COR-L47 (cell line): ENCODE measurements around the gene MYO5B.
A peak's percentile ranks its signal among the peaks of the same experiment; 100 is the strongest.

Source experiments
- DNase-seq: peaks from one replicate; lab custom pipeline; 2025; lab: John Stamatoyannopoulos, UW

Gene MYO5B

DNA sequence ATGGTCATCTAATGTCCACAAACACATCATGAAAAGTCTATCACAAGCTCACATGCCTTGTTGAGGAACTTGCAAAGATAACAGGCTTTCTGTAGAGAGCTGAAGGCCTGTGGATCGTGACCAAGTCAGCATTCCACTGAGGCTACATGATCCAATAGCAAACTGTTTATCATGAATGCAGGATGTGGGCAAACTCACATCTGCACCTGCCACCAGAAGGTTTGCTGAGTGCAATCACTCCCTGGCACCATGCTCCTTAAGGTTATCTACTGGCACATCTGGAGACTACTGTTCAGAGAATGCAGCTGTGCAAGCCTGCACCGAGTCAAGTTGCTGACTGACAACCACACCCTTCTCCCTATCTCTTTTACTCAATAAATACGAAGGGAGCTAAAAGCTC lies 314.3 kb downstream of the MYO5B start:
- no peak for DNase-seq

DNA sequence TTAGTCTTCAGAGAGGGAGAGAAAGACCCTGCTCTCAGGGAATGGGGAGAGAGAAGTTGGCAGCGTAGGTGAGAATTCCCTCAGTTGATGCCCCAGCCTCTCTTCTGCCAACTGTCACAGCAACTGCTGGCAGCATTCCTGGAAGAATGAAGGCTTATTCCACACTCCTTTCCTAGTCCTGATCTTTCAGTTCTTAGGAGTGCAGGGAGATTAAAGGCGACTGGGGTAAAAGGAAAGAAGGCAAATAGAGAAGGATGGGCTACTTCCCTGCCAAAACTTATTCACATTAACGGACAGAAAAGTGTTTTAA lies 315.7 kb downstream of the MYO5B start:
- no peak for DNase-seq

DNA sequence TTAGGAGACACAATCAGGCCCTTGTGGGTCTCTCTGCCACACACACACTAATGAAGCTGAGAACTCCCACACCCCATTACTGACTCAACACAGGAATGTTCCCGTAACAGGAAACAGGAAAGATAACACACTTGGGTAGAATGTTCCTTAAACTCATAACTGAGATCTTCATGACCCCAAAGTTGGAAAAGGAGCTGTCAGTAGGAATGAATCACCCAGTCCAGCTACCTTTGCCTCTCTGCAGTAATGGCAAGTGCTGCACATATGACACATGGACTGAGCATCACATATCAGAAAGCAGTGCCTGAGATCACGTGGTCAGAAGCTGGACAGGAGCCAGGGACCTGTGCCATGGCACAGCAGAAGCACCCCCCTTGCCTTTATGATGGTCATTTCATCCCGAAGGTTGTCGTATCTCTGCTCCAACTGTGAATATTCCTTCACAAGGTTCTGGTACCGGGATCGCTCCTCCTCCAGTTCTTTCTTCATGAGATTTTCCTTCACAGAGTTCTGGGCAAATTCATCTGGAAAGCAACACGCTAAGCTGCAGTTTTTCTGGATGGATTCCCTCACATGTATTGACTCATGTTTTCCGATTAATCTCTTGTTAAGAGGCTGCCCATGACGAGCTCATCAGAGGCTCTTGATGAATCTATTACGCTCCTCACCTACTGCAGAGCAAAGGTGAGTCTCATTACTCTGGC lies 316.2 kb downstream of the MYO5B start:
- DNase-seq, result no peak

DNA sequence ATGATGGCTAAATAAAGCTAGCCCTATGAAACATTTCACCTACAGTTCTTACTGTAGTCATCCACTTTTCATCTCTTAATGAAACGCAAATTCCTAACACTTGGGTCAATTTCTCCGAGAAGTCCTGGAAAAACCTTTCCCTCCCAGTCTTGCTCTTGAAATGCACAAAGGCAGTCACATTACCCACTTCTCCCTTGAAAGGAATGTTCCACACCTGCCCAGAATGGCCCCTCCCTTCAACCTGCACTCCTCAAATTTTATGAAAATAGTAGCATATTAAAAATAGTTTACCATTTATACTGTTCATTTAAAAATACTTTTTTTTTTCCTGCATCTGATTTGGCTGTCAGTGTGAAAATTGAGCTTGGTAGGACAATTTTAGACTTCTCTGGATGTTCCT lies 316.9 kb downstream of the MYO5B start:
- no peak for DNase-seq

DNA sequence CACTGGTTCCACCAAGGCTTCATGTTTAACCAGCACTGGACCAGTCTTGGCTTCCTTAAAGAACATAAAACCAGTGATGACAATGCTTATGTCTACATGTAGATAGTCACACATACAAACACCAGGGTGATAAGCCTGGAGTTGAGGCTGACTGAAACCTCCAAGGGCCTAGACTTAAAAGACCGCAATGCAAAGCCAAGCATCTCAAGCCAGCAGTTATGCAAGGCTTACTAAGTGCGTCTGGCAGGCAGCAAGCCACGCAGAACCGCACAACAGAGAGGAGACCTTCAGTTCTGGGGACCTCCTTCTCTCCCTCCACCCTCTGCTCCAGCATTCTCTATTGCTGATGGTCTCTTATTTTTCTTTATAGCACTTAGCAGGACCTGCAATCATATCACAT lies 318.4 kb downstream of the MYO5B start:
- no peak for DNase-seq

DNA sequence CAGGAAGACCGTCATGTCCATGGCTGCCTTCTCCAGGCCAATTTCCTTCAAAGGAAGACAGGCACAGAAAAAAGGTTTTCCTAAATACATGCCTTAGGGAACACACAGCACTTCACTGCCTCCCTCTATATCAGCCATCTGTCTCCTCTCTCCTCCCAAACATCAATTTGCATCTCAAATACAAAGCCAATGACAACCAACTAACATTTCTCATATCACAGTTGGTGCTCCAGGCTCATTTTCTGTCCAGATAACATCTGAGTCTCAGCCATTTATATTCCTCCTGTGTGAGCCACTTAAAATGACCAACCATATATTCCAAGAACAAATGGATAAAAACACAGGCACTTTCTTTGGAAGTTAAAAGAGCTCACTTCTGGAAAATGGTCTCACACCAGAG lies 319.2 kb downstream of the MYO5B start:
- no peak for DNase-seq

DNA sequence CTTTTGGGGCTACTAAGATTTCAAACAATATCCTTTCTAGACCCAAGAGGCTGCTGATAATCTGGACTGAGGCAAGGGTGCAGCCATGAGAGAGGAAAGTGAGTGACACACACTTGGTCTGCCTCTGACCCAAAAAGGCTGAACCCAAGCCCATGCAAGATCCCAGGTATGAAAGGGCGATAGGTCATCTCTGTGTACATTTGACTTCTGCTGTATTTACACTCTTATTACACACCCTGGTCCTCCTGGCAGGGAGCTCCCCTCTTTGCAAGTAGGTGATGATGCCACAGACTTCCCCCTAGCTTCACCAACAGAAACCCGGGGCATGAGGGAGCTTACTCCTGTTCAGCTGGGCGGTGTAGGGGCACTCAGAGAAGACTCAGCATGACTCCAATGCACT lies 319.8 kb downstream of the MYO5B start:
- no peak for DNase-seq

DNA sequence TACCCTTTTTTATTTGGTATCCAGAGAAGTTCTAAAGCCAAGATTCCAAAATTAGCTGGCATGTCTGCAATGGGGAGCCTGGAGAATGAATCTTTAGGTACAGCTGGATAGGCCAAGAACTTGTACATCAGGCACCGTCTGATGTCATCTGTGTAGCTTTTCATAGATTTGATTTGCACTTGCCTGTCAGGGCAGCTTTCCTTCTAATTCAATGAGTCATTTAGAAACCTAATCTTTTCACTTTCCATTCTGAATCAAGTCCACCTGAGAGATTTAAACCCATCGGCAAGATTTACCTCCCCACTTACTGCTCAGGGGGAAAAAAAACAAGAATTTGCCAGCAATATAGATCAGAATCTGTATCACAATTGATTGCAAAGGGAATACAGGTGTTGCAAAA lies 320.7 kb downstream of the MYO5B start:
- no peak for DNase-seq

DNA sequence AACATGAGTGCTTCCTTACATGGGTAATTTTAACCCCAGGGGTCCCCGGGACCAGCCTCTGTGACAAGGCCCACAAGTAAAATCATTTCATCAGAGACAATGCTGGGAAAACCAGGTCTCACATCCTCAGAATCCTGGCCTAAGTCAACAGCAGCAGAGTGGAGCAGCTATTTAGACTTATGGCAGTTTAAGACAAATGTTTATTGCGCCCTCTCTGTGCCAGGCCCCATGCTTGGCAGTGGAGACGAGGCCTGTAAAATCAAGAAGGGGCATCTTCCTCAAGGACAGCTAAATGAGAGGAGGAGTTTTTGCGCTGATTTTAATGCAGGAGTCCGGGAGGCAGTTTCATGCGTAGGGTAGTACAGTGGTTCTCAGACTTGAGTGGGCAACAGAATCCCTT lies 325.6 kb downstream of the MYO5B start:
- no peak for DNase-seq

DNA sequence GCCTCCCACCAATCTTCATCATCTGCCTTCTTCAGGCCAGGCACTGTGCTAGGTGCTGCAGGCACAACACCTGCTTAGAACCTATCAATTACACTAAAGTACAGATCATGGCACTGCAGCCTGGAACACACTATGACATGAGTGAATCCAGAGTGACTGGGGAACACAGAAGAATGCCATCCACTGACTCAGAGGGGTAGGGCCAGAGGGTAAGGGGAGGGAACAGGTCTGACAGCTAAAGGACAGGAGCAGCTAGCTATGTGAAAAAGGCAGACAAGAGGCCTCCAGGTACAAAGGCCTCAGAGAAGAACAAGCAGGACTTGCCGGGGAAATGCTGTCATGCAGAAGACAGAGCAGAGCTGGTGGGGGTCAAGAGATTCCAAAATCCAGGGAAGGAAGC lies 328.3 kb downstream of the MYO5B start:
- no peak for DNase-seq

DNA sequence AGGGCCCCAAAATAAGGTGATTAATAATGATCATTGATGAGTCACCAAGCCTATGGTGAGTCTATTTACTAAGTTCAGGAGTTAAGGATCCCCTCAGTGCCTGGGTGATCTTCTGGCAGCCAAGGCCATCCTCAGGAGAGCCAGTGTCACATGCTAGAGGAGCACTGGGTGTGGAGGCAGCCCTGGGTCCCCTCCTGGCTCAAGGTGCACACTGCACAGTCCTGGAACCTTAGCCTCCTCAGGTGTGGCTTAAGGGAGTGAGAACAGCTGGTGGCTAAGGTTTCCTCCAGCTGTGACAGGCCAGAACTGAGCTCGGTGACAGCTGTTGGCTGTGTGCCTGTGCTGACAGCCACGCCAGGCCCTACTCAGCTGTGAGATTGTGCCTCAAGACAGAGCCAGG lies 329.5 kb downstream of the MYO5B start:
- peak; percentile 53 for DNase-seq

DNA sequence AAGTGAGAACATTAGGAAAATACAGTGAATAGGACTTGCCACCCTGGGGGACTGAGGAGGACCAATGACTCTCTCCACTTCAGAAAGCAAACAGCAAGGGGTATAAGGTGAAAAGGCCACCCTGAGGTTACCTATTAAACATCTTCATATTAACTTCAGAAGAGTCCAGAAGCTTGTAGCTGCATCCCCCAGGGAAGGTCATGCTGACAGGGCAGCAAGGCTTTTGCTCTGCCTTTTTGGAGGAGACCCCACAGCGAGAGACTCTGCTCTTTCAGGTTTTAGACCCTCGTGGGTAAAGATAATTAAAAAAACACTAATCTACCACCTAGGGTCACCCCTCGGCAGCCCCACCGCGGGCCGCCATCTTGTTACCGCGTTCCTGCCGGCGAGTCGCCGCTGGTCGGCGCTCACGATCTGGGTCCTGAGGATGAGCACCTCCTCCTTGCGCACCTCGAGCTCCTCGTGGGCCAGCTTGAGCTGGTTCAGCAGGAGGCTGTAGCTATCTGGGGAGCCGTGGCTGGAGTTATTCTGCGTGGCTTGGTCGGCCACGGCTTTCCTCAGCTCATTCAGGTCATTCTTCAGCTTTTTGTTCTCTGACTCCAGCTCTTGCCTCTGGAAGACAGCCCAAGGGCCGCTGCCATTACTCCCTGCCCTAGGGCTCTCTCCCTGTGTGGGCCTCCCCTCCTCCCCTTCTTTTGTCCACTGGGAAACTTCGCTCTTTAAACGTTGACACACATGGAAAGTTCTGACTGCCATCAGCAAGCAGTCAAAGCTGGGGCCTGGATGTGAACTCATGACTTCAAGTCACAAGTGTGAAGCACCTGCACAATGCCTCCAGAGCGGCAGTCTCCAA lies 331.0 kb downstream of the MYO5B start:
- DNase-seq, result no peak

DNA sequence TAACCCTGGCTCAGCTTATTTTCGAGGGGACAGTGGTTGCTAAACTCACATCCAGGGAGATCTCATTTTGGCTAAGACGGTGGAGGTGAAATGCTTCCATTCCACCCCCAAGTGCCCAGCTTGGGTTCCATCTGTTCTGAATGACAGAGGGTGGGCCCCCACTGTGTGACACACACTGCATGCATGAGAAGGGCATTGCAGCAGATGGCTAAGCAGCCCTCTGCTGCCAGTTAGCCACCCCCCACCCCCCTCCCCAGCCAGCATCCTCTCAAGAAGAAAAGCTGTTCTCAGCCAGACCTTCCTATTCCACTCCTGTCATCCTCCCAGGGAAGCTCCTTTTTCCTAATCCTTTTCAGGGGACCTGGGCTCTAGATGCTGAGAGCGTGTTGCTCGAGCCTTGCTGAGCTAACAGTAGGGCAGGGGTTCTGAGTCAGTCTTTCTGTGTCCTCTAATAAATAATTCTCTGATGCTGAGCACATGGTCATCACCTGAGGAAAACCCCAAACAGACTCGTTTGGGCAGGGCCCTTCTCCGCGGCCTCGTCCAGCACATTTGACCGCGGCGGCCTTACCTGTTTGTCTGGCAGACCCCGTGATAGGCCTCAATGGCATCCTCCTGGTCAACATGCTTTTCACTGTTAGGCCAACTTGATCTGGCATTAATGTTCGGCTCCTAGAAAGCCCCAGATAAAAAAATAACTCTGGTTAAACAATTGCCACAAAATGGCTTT lies 332.1 kb downstream of the MYO5B start:
- no peak for DNase-seq

DNA sequence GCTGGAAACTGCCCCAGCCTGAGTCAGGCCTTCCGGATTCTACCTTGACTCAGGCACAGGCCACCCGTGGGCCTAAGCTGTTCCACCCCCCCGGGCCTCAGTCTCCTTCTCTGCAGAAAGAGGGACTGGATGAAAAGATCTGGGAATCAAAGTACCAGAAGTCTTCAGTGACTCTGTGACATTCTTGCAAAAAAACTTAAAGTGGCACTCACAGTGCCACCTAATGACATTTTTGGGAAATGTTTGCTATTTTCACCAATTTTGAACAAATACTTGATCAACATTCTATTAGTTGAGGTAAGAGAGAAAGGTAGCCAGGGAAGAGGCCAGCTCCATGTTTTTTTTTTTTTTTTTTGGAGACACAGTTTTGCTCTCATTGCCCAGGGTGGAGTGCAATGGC lies 333.3 kb downstream of the MYO5B start:
- DNase-seq, result no peak

DNA sequence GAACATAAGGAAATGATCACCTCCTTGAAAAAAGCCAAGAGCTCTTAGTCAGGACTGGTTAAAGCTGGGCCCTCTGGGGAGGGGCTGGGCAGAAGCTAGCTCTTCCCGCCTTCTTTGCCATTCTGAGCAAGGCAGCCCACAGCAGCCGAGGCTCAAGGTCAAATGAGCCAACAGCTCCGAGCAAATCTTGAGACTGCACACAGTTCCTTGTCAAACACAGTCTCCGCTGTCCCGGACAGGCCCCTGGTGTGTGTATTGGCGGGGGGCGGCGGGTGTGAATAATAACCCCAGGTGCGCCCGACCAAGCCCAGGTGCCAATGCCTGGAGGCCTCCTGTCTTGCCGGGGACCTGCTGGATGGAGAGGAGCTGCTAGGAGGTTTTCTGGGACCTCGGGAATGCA lies 335.2 kb downstream of the MYO5B start:
- DNase-seq, result no peak

DNA sequence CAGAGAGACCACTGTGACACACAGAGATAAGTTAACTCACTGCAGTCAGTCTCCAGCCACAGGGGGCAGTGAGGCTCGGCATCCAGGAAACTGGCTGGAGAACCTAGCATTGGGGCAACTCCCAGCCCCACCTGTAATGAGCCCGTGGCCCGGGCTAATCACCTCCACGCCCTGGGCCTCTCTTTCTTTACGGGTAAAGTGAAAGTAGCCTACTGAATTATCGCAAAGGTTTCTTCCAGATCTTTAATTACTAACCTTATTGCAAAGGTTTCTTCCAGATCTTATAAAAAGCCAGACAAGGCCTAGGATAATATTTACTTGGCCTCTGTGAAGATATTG lies 336.0 kb downstream of the MYO5B start:
- DNase-seq, result no peak

DNA sequence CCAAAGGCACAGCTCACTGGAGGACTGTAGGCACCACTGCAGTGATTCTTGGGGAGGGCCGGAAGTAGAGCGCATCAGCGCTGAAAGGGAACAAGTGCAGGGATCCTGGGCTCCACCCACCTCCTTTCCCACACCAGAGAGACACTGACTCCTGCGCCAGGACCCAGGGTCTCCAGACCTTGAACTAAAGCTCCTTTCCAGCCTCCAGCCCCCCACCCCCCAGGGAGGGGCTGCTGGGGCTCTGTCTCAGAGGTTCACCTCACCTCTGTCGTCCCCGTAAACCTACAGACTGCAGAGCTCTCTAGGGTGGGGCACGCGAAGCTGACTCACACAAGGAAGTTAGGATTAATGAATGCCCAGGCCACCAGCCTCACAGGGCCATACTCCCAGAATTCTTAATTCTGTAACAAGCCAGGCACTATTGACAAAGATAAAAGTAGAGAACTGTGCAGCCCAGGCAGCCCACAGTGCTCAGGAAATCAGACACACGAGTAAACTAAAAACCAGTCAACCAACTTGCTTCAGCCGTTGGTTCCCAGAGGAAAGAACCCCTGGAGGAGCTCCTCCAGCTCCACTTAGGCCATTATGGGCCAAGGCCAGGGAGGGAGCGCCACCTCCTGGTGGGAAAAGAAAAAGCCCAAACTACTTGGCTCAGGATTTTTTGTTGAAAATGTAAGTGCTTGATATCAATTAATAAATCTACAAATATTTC lies 336.5 kb downstream of the MYO5B start:
- peak; percentile 72 for DNase-seq

DNA sequence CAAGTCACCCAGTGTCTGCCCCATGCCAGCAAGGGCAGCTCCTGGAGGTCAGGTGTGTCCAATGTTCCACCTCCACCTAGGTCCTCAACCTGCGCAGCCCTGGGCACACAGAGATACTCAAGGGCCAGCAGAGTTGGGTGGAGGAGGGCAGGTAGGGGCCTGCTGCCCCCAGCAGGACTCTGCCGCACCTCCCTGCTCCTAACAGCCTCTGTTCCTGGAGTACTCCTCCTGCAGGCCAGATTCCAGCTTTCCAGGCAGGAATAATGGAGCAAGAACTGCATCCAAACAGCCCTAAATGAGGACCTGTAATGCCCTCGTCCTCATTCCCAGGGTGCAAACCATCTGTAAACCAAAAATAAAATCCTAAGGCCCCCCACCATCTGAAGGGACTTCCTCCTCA lies 337.2 kb downstream of the MYO5B start:
- DNase-seq, result no peak

DNA sequence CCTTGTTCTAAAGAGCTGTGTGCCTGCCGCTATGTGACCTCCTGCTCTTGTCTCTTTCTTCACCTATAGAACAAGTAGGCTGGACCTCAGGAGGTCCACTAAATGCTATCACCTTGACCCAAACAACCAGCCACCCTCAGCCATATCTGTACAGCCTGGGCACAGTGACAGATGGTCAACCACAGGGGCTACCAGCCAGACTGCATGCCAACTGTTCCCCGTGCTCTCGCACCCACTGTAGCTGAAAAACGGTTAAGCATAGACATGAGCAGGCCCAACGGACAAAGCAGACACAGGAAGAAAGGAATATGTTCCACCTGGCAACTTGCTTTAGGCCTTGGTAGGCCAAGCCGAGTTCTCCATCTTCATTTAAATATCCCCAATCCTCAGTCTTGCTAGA lies 338.5 kb downstream of the MYO5B start:
- no peak for DNase-seq

DNA sequence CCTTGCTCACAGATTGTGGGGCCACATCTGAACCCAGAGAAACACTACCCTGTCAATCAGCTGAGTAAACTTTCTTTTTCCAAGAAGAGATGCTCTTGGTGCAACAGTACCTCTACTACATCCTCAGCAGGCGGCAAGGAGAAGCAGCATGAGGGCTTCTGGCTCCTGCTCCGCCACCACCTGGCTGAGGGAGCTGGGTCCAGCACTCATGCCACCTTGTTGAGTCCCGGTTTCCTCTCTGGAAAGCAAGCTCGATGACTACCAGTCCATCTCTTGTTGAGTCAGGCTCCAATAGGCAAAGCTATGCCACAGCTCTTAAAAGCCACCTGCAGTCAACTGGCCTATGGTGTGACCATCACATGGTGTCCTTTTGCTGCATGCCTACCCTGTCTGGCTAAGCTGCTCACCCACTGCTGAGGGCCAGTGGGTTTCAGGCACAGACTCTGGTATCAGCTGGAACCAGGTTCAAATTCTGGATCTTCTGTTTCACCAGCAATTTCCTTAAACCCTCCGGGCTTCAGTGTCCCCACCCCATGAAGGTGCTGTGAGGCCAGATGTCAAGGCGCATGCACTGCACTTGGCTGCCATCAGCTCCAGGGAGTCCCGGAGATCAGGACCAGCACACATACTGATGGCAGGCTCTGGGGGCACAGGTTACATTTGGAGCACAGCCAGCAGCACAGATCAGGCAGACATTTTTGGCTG lies 339.1 kb downstream of the MYO5B start:
- DNase-seq, result no peak

DNA sequence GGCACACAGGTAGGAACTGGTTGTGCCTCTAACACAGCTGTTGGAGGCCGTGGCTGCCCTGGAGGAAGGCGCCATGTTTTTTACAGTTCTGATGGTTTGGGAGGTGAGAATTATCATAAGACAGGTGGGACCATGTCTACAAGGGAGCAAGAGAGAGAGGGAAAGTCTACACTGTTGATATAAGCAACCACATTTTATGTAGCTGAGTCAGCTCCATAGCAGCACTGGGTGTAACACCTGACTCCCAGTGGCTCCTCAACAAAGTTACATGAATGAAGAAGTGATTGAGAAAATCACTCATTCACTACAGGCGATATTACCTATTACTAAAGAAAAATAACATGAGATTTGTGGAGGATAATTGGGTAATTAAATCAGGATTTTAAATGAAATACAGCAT lies 340.3 kb downstream of the MYO5B start:
- DNase-seq, result no peak

DNA sequence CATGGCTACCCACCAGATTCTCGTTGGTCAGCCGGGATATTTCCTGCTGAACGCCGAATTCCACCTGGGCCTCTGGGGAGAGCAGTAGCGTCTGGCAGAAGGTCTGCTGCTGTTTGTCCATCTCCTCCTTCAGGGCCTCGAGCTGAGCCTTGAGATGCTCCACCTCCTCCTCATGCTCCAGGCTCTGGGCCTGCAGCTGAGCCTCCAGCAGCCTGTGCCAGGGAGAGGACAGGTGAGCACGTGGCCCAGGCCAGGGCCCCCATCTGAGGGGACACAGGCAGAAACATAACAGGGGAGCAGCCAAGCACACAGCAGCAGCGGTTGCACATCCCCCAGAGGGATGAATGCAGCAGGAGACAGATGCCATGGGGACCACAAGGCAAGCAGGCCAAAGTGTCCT lies 341.5 kb downstream of the MYO5B start:
- no peak for DNase-seq
